ENCODE data around the gene CH25H.
"Not testable (repeated sequence)": the region's sequence is repeated elsewhere in the genome, so short reads cannot be mapped to it uniquely, and the experiment has no call there.

CH25H gene

DNA sequence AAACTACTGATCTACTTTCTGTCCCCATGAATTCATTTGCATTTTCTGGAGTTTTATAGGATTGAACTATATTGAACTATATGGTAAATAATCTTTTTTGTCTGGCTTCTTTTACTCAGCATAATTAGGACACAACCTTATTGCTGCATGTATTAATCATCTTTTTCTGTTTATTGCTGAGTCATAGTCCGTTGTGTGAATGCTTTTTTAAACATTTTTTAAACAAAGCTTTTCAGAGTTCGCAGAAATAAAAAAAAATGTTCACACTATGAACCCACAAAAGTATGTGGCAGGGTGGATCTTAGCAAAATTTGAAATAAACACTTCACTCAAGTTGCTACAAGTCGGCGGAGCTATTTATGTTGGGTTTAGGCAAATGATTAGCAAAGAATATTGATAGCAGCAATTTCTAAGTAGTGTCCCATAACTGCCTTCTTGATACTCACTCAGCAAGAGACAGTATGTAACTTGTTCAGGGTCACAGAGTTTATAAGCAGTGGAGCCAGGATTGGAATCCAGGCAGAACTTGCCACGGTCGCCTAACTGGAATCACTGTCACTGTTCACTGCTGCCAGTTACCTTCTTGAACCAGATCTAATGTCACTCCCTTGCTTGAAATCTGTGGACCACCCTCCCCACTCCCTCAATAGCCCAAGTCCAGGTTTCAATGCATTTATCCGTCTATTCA lies 5.6 kb downstream of the CH25H start:
- no peak for DNase-seq (ENCODE audit: low spot score)

GRCh38 chr10:89197473-89197872 lies 9.6 kb downstream of the CH25H start:
- DNase-seq (ENCODE audit: low spot score) = no peak

DNA sequence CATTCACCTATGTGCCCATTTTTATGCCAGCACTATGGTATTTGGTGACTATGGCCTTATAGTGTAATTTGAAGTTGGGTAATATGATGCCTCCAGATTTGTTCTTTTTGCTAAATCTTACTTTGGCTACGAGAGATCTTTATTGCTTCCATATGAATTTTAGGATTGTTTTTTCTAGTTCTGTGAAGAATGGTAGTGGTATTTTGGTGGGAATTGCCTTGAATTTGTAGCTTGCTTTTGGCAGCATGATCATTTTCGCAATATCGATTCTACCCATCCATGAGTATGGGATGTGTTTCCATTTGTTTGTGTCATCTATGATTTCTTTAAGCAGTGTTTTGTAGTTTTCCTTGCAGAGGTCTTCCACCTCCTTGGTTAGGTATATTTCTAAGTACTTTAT lies 15.8 kb downstream of the CH25H start:
- DNase-seq (ENCODE audit: low spot score) = not testable (repeated sequence)

GRCh38 chr10:89189211-89189734 lies 17.8 kb downstream of the CH25H start:
- no peak for DNase-seq (ENCODE audit: low spot score)

DNA sequence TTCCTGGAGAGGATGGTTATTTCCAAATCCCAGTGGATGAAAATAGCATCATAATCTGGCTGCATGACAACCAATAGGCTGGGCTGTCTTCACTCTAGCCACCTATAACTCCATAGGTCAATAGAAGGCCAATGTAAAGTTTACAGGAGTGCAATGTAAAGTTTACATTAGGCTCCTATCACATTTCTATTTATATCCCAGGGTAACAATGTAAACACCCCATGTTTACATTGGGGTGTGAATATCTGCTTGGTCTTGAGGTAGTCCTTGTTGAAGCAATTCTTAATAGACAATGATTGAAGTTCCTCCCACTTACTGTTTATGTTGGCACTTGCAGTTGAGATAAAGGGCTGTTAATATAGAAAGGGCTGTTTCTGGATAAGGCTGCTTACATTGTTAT lies 21.5 kb downstream of the CH25H start:
- DNase-seq (ENCODE audit: low spot score) = no peak

DNA sequence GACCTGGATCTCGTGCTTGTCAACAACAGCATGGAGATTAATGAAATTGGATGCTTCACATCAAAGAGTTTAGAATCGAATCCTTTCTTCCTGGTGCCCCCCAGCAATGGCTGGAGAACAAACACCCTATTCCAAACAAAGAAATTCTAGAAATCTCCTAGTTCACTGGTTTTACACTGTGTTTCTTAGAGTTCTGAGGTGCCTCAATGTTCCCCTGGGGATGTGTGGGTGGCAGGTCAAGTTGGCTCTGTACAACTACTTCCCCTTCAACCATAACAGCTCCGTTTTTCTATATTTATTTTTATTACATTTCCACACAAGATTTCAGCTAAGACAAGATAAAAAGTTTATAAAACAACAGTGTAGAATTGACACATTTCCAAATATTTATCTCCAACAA lies 22.5 kb downstream of the CH25H start:
- no peak for DNase-seq (ENCODE audit: low spot score)

GRCh38 chr10:89183571-89183970 lies 23.5 kb downstream of the CH25H start:
- no peak for DNase-seq (ENCODE audit: low spot score)

DNA sequence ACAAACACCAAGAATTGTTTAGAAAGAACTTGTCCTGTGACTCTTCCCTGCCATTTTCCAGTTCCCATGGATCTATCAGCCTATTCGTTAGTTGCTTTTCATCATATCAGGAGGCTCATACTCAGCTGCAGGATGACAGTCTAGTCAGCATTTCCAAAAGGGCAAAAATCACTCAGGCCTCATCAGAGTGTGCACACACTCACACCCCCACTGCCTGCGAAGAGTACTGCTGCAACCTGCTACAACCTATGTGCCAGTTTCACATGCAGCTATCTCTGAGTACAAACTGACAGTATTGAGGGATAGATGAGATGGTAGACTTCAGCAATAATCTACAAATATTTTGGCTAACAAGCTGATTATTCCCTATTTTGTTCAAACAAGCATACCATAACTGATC lies 24.2 kb downstream of the CH25H start:
- DNase-seq (ENCODE audit: low spot score) = no peak

DNA sequence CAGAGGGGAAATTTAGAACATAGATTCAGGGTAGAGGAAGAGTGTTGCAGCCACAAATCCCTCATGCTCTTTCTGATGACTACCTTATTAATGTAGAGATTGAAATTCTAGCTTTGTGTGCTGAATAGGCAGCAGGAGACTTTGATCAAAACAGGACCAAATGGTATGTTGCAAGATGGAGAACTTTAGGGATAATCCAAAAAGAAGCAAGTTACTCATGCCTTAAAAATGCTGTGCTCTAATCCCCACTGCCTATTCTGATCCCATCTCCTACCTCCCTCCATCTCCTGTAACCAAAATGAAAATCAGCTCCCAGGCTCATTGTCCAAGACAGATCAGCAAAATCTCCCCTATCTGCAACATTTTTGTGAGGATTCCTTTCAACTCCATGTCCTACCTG lies 31.3 kb downstream of the CH25H start:
- peak; percentile 9 for DNase-seq (ENCODE audit: low spot score)

GRCh38 chr10:89173075-89173474 lies 34.0 kb downstream of the CH25H start:
- DNase-seq (ENCODE audit: low spot score) = no peak

GRCh38 chr10:89171996-89172395 lies 35.1 kb downstream of the CH25H start:
- DNase-seq (ENCODE audit: low spot score) = peak; percentile 31

- DNase-seq (ENCODE audit: low spot score) = no peak
Observed at GRCh38 chr10:89171263-89171872, 35.7 kb downstream of the CH25H start.

- DNase-seq (ENCODE audit: low spot score) = not testable (repeated sequence)
Observed at GRCh38 chr10:89168354-89168900, 38.7 kb downstream of the CH25H start.

DNA sequence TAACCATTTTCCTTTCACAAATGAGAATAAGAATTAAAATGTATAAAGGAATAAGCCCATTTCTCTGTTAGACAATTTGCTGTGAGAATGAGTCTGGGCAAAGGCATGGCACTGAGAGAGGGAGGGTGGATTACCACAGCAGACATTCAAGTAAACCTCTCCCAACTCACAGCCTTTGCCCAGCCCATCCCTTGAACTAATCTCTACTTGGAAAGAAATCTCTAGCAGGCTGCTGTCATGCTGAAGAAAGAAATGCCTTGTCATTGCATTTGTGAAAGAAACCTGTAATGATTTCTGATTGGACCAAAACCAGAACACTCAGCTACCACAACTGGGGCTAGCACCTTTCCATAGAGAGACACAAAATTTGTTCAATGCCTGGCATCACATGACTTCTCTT lies 39.2 kb downstream of the CH25H start:
- no peak for DNase-seq (ENCODE audit: low spot score)

- DNase-seq (ENCODE audit: low spot score) = peak; percentile 53
Observed at GRCh38 chr10:89165923-89166322, 41.2 kb downstream of the CH25H start.

- DNase-seq (ENCODE audit: low spot score) = no peak
Observed at GRCh38 chr10:89164920-89165319, 42.2 kb downstream of the CH25H start.

DNA sequence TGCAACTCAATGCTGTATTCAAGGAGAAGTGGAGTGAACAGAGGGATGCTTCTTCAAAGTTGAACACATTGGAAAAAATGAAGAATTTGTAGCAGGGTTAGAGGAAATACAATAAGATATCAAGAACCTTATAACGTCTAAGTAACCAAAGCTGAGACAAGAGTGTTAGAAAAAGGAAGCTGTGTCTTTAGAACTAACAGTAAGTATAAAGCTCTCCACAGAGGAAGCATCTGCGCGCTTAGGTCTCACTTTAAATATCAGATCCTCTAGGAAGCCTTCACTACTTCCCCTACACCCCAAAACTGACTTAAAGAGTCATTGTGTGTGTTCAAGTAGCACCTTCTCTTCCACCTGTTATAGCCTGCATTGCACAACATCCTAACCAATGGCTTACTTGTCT lies 43.0 kb downstream of the CH25H start:
- DNase-seq (ENCODE audit: low spot score) = no peak

GRCh38 chr10:89163265-89163995 lies 43.7 kb downstream of the CH25H start:
- peak; percentile 52 for DNase-seq (ENCODE audit: low spot score)

- no peak for DNase-seq (ENCODE audit: low spot score)
Observed at GRCh38 chr10:89162596-89162995, 44.5 kb downstream of the CH25H start.

DNA sequence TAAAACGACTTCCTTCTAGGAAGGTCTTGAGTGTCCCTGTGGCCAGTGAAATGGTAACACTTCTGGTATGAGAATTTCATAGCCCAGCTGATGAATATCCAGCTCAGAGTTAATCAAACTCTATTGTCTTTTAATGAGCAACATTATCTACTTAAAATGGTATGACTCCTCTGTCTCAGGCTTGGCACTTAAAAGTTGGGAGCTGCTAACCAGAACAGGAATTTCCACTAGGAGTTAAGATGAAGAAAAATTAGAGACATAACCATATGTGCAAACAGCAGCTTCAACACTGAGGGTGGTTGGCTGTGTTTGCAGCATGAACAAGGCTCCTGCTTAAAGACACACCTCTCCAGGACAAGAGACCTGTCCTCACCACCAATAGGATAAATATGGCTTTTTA lies 46.8 kb downstream of the CH25H start:
- no peak for DNase-seq (ENCODE audit: low spot score)

DNA sequence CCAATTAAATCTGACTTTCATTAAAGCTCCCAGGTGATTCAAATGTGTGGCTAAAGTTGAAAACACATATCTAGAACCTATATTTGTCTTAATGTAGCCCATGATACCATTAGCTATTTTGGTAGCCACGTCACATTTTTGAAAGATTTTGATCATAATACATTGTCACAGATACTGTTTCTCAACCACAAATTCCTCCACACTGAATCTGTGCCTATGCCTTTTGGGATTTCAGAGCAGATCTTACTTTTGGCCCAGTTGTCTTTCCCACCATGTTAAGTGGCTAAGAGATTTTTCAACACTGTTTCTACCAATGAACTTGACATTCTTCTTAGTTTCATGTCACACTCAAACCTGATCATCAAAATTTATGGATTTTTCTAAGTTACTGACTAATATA lies 47.4 kb downstream of the CH25H start:
- DNase-seq (ENCODE audit: low spot score) = peak; percentile 37

DNA sequence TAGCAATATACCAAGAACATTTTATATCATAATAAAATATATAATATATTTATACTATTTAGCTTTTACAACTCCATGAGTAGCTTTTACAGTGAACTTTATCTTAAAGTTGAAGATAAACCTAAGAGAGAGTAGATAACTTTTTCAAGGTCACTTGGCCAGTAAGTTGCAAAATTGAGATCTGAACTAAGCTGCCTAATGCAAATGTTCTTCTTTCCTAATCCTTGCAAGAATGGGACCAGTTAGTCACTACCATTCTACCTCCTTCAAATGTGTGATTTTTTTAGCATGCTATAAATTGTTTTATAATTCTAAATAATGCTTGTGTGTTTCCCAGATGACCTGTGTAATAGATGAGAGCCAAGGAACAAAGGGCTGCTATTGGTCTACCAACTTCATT lies 47.8 kb downstream of the CH25H start:
- no peak for DNase-seq (ENCODE audit: low spot score)

- DNase-seq (ENCODE audit: low spot score) = peak; percentile 68
Observed at GRCh38 chr10:89158446-89158845, 48.7 kb downstream of the CH25H start.
